ENCODE results near the gene STRN3. TPM values are rescaled to one million over a fixed set of nuclear protein-coding genes. Genes with fewer than 3 reads are reported as not detected.

Gene STRN3
- total and polyA plus RNA-seq, 2 experiments from 2014 or later: 10.1 to 53.8 TPM

- H3K36me3 ChIP-seq (replicated peaks; ENCODE audit: insufficient read depth, low read depth): no peaks in the 10 kb centered on the region
- TF ChIP-seq EZH2 (IDR thresholded peaks at IDR 0.05; ENCODE audit: borderline replicate concordance) (no peak), EZH2phosphoT487 (IDR thresholded peaks at IDR 0.05; ENCODE audit: low read depth, severe bottlenecking, unreplicated experiment) (no peak), CTCF (IDR thresholded peaks at IDR 0.05; ENCODE audit: poor library complexity) (no peak)
- H4K20me1 ChIP-seq (ENCODE audit: insufficient read depth, poor library complexity, severe bottlenecking): peaks cover 82% of the 10 kb centered on the region
- H2AFZ ChIP-seq: no peak overlapping the region
- no peak overlapping the region for H3K4me2 ChIP-seq
- H3K27me3 ChIP-seq: no peaks in the 10 kb centered on the region
- H3K4me3 ChIP-seq: no peak overlapping the region
- H3K79me2 ChIP-seq: peaks cover 100% of the 10 kb centered on the region
- no peaks in the 10 kb centered on the region for H3K9me2 ChIP-seq (replicated peaks; ENCODE audit: insufficient read depth)
- 68% methylated on average over 3 of the region's 3 CpGs for WGBS (ENCODE audit: low lambda C conversion rate, missing lambda C conversion rate)
- H3K9me3 ChIP-seq (ENCODE audit: low read depth): no peaks in the 10 kb centered on the region
- no peak overlapping the region for H3K27ac ChIP-seq
- DNase-seq (ENCODE audit: low spot score): no peak
- H3K4me1 ChIP-seq (ENCODE audit: insufficient read depth): peaks cover 3% of the 10 kb centered on the region
These were observed 30.5 kb downstream of the STRN3 start for GRCh38 chr14:30995689-30996088.

DNA sequence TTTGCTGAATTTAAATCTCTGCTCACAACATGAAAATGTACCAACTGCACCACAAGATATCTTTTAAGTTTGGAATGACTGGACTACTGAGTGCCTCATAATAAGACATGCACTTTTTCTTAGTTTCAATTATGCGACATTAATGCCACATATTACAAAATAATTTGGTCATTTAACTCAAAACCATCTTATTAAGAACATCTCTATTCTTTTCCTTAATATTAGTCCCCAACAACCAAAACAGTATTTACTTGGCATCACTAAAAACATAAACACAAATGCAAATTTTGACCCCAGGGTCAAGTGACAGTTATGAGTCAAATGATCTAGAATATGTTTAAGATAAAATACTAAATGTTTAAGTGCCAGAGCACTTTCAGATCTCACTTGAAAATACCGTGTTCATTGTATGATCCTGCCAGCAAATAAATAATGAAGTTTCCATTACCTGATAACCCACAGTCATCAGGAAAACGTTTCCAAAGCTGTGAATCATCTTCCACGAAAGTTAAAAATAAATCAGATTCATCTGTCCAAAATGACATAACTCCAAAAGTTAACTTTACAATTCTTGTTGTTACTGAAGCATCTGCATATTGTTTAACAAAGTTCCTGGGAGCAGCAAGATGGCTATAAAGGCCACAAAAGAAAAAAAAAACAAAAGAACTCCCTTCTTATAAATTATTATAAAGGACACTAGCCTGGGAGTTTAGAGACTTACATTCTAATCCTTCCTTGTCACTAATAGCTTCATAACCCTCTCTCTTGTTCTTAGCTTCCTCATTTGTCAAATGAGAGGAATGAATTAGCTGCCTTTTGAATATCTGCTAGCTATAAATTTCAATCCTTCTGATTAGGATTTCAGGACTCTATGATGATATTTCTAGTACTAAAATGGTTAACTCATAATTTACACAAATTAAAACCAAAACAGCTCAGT lies 31.2 kb downstream of the STRN3 start:
- H3K4me3 ChIP-seq: no peak overlapping the region
- H3K79me2 ChIP-seq: peaks cover 100% of the 10 kb centered on the region
- 27% methylated on average over 4 of the region's 4 CpGs for WGBS (ENCODE audit: low lambda C conversion rate, missing lambda C conversion rate)
- peaks cover 84% of the 10 kb centered on the region for H4K20me1 ChIP-seq (ENCODE audit: insufficient read depth, poor library complexity, severe bottlenecking)
- no peak overlapping the region for H2AFZ ChIP-seq
- no peak overlapping the region for H3K27ac ChIP-seq
- no peaks in the 10 kb centered on the region for H3K9me3 ChIP-seq (ENCODE audit: low read depth)
- no peaks in the 10 kb centered on the region for H3K36me3 ChIP-seq (replicated peaks; ENCODE audit: insufficient read depth, low read depth)
- no peaks in the 10 kb centered on the region for H3K27me3 ChIP-seq
- H3K4me2 ChIP-seq: no peak overlapping the region
- no peaks in the 10 kb centered on the region for H3K9me2 ChIP-seq (replicated peaks; ENCODE audit: insufficient read depth)
- DNase-seq (ENCODE audit: low spot score): no peak
- peaks cover 3% of the 10 kb centered on the region for H3K4me1 ChIP-seq (ENCODE audit: insufficient read depth)
- no peak for TF ChIP-seq EZH2phosphoT487 (IDR thresholded peaks at IDR 0.05; ENCODE audit: low read depth, severe bottlenecking, unreplicated experiment)
- TF ChIP-seq CTCF (IDR thresholded peaks at IDR 0.05; ENCODE audit: poor library complexity): no peak
- no peak for TF ChIP-seq EZH2 (IDR thresholded peaks at IDR 0.05; ENCODE audit: borderline replicate concordance)

- DNase-seq (ENCODE audit: low spot score): no peak
- no peaks in the 10 kb centered on the region for H3K9me3 ChIP-seq (ENCODE audit: low read depth)
- H3K36me3 ChIP-seq (replicated peaks; ENCODE audit: insufficient read depth, low read depth): no peaks in the 10 kb centered on the region
- no peak overlapping the region for H2AFZ ChIP-seq
- no peak overlapping the region for H3K4me2 ChIP-seq
- H3K9me2 ChIP-seq (replicated peaks; ENCODE audit: insufficient read depth): no peaks in the 10 kb centered on the region
- H3K27ac ChIP-seq: no peak overlapping the region
- H3K4me1 ChIP-seq (ENCODE audit: insufficient read depth): peaks cover 6% of the 10 kb centered on the region
- TF ChIP-seq CTCF (IDR thresholded peaks at IDR 0.05; ENCODE audit: poor library complexity) (no peak), EZH2phosphoT487 (IDR thresholded peaks at IDR 0.05; ENCODE audit: low read depth, severe bottlenecking, unreplicated experiment) (no peak), EZH2 (IDR thresholded peaks at IDR 0.05; ENCODE audit: borderline replicate concordance) (no peak)
- H3K79me2 ChIP-seq: peaks cover 100% of the 10 kb centered on the region
- H4K20me1 ChIP-seq (ENCODE audit: insufficient read depth, poor library complexity, severe bottlenecking): peaks cover 91% of the 10 kb centered on the region
- H3K4me3 ChIP-seq: no peak overlapping the region
- H3K27me3 ChIP-seq: no peaks in the 10 kb centered on the region
These were observed 33.1 kb downstream of the STRN3 start for GRCh38 chr14:30993071-30993470.
